Measurements from ENCODE around the gene PTBP3. TPM values are rescaled to one million over a fixed set of nuclear protein-coding genes. Genes with fewer than 3 reads are reported as not detected.
"Not testable (repeated sequence)": the region's sequence is repeated elsewhere in the genome, so short reads cannot be mapped to it uniquely, and the experiment has no call there.

The PTBP3 gene
- total RNA-seq, 1 experiment from 2014 or later = 31.7 TPM

DNA sequence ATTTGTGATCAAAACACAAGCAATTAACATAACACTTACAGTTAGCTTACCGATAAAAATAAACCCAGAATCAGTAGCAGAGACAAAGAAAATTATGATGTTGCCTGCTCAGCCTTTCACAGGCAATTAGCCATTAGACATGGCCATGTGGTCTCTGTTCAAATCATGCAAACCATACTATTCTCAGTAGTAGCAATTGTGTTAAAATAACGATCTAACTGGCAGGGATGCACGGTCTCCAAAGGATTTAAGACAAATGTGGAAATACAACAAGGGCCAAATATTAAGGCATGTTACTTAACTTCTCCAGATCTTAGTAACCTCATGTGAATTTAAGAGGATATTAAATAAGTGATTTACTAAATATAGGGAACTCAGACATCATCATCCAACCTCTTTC is 59.5 kb downstream of the PTBP3 start:
- DNase-seq (ENCODE audit: low read depth) = no peak

DNA sequence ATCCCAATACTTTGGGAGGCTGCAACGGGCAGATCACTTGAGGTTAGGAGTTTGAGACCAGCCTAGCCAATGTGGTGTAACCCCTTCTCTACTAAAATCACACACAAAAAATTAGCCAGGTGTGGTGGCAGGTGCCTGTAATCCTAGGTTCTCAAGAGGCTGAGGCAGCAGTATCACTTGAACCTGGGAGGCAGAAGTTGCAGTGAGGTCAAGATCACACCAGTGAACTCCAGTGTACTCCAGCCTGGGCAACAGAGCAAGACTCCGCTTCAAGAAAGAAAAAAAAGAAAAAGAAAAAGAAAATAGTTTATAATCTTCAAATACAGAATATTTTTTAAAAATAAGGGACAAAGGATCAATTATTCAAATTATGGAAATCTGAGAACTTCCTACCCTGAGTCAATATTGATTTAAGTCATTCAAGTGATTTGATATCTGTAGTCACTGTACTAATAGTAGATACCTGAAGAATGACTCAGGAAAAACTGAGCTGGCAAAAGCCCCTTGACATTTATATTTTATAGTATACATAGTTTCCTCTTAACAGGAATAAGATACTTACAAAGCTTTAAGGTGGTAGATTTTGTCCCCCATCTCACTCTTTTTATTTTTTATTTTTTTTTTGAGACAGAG is 61.8 kb downstream of the PTBP3 start:
- DNase-seq (ENCODE audit: low read depth) = peak; percentile 26

DNA sequence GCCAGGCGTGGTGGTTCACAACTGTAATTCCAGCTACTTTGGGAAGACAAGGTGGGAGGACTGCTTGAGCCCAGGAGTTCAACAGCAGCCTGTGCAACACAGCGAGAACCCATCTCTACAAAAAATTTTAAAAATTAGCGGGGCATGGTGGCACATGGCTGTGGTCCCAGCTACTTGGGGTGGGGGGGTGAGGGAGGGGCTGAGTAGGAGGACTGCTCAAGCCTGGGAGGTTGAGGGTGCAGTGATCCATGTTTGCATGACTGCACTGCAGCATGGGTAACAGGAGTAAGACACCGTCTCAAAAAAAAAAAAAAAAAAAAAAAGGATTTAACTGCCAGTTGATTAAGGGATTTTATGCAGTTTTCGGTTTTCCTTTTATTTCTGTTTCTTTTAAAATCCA is 65.0 kb downstream of the PTBP3 start:
- DNase-seq (ENCODE audit: low read depth) = no peak

DNA sequence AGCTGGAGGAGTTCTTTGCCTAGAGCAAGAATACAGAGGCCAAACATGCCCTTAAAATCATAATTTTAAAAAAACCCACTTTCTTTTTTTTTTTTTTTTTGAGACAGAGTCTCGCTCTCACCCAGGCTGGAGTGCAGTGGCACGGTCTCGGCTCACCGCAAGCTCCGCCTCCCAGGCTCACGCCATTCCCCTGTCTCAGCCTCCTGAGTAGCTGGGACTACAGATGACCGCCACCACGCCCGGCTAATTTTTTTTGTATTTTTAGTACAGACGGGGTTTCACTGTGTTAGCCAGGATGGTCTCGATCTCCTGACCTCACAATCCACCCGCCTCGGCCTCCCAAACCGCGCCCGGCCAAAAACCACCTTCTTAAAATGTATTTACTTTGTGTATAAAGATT is 66.3 kb downstream of the PTBP3 start:
- not testable (repeated sequence) for DNase-seq (ENCODE audit: low read depth)

DNA sequence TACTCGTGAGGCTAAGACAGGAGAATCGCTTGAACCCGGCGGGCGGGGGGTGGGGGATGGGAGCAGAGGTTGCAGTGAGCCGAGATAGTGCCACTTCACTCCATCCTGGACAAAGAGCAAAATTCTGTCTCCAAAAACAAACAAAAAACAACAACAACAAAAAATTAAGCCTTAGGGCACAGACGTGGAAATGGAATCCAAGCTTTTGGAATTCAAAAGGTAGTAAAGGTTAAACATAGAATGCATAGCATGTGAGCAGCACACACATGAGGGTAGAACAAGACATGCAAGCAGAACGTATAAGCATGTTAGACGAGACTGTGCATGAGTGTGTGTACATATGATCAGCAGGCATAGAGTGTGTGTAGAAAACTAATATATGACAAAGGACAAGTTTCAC is 68.0 kb downstream of the PTBP3 start:
- DNase-seq (ENCODE audit: low read depth) = no peak

DNA sequence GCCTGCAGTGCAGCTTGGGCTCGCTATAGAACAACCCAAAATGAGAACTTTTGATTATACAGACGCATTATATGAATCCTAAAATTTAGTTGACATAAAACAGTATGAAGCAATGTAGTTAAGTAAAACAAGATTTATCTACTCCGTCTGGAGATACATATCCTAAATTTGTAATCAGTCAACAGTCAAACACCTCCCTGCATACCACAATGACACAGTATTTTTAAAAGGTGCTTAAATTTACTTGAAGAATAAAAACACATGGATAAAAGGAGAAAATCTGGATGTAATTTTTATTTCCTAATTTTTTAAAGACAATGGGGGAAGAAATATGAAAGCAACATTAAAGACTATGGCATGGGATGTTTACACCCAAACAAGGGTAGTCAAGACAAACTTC is 70.8 kb downstream of the PTBP3 start:
- no peak for DNase-seq (ENCODE audit: low read depth)

DNA sequence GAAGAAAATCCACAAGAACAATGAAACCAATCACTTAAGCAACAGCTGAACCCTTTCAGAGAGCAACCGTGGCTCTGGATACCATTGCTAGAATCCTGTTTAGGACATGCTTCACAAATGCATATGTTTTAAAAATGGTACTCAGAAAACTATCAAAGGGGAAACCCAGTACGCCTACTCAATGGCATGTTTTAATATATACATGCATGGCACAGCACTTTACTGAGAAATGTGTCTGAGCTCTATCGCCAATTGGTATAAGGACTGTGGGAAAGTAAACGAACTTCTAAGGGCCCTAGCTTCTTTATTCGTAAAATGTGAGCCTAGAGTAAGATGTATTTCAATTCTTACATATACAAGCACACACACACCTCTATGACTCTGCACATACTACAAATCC is 72.3 kb downstream of the PTBP3 start:
- DNase-seq (ENCODE audit: low read depth) = no peak

DNA sequence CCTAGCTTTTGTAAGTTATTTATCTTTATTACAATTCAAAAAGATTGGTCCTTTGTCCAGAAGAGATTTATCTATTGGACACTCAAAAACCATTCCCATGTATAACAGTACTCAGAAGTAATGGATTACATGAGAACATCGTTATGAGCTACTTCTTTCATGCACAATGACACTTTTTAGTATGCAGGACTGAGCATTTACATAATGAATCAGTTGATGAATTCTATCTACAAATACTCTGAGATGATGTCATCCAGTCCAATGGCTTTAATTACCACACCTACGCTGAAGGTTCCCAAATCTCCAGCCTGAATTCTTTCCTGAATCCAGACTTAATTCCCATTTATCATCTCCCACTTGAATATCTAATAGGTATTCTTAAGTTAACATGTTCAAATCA is 75.3 kb downstream of the PTBP3 start:
- DNase-seq (ENCODE audit: low read depth) = no peak

DNA sequence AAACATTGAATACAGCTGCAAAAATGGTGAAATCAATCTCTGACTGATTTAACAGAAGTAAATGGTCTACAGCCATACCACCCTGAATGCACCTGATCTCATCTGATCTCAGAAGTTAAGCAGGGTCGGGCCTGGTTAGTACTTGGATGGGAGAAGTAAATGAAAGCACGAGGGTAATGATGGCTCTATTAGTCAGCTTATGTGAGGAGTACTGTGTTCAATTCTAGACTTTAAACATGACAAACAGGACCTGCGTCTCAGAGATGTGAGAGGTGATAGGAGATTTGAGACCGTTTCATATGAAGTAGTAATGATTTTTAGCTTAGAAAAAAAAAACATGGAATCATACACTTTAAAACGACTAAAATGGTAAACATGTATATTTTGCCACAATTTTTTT is 81.2 kb downstream of the PTBP3 start:
- DNase-seq (ENCODE audit: low read depth) = no peak

DNA sequence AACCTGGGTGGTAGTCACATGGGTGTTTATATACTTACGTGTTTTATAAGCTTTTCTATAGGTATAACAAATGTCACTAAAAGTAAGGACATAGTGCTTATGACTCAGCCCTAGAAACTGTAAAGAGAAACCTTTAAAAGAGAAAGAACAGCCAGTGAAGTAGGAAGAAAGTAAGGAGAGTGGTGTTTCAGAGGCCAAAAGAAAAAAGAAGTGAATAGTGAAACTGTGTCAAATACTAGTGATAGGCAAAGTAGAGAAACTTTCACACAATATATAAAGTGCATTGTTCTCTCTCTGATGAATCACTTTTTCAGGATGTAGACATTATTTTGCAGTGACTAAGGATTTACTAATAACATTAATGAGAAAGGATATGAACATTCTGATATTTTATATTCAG is 84.1 kb downstream of the PTBP3 start:
- DNase-seq (ENCODE audit: low read depth) = peak; percentile 29

DNA sequence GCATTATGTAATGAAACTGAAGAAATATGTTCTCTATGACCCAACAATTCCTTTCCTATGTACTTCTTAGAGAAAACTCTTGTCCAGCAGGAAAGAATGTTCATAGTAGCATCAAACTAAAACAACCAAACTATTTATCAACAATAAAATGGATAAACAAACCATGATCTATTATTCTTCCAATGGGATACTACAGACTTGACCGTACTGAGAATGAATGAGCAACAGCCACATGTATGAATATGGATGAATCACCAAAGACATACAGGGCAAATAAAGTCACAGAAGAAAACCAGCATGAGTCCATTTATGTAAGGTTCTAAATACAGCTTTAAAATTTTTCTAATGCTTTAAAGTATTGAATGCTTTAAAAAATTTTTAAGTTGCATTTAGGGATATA is 84.7 kb downstream of the PTBP3 start:
- DNase-seq (ENCODE audit: low read depth) = peak; percentile 42

DNA sequence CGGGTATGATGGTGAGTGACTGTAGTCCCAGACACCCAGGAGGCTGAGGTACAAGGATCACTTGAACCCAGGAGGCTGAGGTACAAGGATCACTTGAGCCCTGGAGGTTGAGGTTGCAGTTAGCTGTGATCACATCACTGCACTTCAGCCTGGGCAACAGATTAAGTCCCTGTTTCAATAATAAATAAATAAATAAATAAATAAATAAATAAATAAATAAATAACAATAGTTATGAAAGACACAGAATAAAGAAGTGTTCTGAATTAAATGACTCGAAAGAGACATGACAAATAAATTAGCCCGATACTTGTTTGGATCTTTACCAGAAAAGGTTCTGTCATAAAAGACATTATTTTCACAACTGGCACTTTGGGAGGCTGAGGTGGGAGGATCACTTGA is 86.3 kb downstream of the PTBP3 start:
- no peak for DNase-seq (ENCODE audit: low read depth)

DNA sequence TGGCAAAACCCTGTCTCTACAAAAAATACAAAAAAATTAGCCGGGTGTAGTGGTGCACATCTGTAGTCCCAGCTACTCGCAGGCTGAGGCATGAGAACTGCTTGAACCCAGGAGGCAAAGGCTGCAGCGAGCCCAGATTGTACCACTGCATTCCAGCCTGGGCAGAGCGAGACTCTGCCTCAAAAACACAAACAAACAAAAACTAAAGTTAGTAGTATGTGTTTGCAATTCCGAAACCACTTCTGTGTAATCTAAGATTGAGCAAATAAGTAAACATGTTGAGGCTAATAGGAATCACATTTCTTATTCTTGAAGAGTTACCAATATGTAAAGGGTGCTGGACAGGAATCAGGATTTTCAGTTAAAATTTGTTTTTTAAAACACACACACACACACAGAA is 88.3 kb downstream of the PTBP3 start:
- no peak for DNase-seq (ENCODE audit: low read depth)

DNA sequence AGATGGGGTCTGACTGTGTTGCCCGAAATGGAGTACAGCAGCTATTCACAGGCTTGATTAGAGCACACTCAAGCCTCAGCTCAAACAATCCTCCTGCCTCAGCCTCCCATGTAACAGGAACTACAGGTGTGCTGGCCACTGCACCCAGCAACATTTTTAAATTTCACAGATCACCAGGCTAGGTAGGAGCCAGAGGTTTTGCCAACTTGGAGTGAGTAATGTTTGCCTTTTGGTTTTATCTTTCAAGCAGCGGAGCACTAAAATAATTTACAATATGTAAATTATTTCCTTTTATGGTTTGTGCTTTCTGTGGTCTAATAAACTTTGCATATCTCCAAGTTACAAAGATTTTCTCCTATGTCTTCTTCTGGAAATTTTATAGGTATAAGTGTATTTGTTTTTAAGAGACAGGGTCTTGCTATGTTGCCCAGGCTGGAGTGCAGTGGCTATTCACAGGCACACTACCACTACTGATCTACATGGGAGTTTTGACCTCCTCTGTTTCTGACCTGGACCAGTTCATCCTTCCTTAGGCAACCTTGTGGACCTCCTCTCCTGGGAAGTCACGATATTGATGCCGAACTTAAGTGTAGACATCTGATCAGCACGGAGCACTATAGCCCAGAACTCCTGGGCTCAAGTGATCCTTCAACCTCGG is 91.1 kb downstream of the PTBP3 start:
- DNase-seq (ENCODE audit: low read depth) = no peak

DNA sequence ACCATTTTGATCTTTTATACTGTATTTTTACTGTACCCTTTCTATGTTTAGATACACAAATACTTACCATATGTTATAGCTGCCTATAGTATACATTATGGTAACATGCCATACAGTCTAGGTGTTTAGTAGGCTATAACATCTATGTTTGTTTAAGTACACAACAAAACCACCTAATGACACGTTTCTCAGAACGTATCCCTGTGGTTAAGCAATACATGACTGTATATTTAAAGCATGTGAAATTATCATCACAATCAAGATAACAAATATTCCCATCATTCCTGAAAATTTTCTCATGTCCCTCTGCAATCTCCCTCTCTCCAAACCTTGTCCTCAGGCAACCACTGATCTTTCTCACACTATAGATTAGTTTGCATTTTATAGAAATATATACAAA is 91.9 kb downstream of the PTBP3 start:
- DNase-seq (ENCODE audit: low read depth) = no peak

DNA sequence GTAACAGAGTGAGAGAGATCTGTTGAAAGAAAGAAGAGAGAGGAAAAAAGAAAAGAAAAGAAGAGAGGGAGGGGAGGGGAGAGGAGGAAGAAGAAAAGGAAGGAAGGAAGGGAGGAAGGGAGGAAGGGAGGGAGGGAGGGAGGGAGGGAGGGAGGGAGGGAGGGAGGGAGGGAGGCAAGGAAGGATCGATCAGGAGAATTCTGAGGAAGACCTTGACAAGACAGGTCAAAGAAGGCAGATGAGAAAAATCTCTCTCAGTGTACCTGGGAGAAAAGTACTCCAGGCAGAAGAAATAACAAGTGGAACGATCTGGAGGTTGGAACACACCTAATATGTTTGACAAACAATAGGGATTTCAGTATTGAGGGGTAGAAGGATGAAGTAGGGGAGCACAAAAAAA is 93.7 kb downstream of the PTBP3 start:
- no peak for DNase-seq (ENCODE audit: low read depth)

DNA sequence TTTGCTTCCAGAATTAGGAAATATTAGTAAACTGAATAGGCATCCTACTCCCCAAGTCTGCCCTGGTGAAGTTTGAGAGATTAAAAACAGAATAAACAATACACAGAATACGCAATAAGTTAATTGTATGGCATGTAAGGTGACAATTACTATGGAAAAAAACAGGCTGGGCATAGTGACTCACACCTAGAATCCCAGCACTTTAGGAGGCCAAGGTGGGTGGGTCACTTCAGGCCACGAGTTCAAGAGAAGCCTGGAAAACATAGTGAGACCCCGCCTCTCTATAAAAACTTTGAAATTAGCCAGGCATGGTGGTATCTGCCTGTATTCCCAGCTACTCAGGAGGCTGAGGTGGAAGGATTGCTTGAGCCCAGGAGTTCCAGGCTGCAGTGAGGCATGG is 94.1 kb downstream of the PTBP3 start:
- no peak for DNase-seq (ENCODE audit: low read depth)

DNA sequence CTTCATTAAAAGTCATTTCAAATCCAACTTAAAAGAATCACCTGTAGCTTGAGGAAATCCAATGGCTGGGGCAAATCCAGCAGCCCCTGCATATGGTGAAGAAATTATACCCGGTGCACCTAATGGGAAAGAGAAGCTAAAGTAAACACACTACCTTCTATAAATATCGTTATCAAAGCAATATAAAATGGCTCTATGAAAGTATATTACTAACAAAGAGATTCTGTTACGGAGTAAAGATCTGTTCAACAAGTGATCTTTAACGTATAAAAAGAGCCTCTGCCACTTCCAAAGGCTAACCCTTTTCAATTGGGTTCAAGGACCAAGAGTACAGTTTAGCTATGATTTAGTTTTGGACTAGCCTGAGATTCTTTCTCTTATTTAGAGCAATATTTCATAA is 98.6 kb downstream of the PTBP3 start:
- no peak for DNase-seq (ENCODE audit: low read depth)

DNA sequence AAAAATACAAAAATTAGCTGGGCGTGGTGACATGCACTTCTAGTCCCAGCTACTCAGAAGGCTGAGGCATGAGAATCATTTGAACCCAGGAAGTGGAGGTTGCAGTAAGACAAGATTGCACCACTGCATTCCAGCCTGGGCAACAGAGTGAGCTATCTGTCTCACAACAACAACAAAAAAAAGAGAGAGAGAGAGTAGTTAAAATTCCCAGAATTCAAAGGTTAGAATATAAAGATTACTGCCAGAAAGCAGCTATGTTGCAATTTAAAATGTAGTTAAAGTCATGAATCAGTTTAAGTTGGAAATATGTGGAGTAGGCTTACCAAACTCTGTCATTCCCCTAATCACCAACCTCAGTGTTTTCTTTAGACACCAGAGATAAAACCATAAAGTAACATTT is 99.7 kb downstream of the PTBP3 start:
- DNase-seq (ENCODE audit: low read depth) = peak; percentile 50

DNA sequence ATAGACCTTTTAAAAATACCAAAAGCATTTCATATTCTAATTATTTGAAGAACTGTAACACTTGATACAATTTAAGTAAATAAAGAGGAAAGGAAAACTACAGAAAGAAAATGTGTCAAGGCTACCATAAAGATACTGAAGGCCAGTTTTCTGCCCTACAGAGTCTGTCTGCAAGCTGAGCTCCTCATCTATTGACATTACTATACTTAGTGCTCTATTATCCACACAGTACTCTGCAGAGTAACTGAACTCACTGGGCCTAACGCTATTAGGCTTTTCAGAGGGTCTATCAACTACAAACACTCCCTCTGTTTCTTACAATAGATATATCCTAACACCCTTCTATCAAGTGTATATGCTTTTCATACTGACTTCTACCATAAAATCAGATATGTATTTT is 101.2 kb downstream of the PTBP3 start:
- DNase-seq (ENCODE audit: low read depth) = no peak

DNA sequence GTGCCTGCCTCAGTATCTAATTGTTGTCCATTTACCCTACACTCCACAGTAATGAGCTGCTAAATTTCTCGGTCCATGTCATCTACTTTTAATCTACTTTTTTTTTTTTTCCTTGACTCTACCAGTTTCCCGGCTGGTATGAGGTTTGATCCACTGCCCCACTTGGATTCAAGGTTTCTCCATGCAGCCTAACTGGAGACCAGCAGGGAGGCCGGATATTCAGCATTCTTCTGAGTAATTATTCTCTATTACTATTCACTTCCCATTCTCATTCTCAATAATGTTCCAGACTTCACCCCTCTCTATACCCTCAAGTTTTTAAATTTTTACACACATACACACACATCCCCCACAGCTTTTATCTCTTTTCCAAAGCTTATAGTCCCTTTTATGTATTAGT is 107.3 kb downstream of the PTBP3 start:
- DNase-seq (ENCODE audit: low read depth) = no peak

DNA sequence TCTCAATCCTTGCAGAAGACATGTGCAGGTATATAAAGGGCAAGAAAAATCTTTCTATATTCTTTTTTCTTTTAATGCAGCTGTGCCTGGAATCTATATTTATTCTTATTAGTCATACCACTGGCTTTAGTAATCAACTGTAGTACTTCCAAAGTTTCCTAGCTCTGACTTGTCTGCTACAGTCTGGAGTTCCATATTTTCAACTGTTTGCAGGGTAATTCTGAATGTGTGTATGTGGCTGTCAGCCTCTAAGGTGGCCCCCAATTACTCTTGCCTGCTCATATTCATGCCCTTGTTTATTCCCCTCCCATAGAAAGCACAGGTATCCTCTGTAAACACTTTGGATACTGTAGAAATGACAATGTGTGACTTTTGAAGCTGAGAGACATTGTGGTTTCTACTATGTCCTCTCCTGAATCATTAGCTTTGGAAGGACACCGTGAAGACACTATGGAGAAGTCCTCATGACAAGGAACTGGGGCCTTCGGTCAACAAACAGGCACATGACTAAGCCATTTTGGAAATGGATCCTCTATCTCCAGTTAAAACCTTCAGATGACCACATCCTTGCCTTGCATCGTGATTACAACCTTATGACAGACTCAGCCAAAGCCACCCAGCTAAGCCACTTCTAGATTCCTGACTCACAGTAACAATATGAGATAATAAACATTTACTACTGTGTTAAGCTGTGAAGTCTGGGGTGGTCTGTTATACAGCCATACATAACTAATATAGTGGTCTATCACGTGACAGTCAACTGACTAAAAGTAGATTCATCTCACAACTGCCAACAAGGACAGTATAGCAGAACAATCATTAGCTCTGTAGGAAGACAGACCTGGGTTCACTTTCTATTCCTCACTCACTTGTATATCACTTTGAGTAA is 108.8 kb downstream of the PTBP3 start:
- DNase-seq (ENCODE audit: low read depth) = peak; percentile 74

DNA sequence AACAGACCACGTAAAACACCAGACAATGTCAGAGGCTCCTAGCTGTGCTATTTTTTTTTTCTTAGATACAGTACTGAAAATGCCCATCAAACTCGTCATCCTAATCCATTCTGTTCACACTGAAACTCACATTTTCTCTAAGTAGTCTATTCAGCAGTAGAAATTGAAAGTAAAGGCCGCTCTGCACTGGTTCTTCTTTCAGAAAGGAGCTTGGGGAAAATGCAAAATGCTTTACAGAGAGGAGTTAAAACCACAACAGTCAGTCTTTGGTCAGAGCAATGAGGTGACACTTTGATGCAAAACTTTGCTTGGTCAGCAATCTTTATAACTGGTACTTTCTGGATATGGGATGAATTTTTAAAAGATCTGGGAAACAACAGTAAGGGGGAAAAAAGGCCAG is 114.5 kb downstream of the PTBP3 start:
- DNase-seq (ENCODE audit: low read depth) = no peak

Data from LHCN-M2 (cell line).